Endothelial cell of umbilical vein (primary cell): ENCODE measurements around the gene MT1F. TPM values are rescaled to one million over a fixed set of nuclear protein-coding genes. Genes with fewer than 3 reads are reported as not detected.

ENCODE experiments used
- BruUV-seq: library from RNA; stranded (reverse); fragments of 400-500 nt; replicated peaks from 2 replicates; lab custom pipeline; 2021; lab: Mats Ljungman, UMichigan
- CTCF ChIA-PET: fragments of 300-600, 350-600 bp; sonication (Branson Sonifier 250); formaldehyde crosslinking; loops from one replicate; lab custom pipeline; 2021; ENCODE audit warnings: antibody characterized with exemption, inconsistent platforms; lab: Charles Lee
- POLR2A ChIA-PET: fragments of 300-600, 350-600 bp; sonication (Branson Sonifier 250); formaldehyde crosslinking; loops from one replicate; lab custom pipeline; 2021; ENCODE audit warnings: antibody characterized with exemption, inconsistent platforms; lab: Charles Lee
- DNase-seq: peaks from one replicate; pipeline ENCODE4 v3.0.0-alpha.2; 2011; ENCODE audit warnings: low read depth, low spot score
- FAIRE-seq: peaks from 2 replicates; lab custom pipeline; 2011; peaks lifted over from hg19 to GRCh38; lab: Jason Lieb, UNC
- H2AFZ ChIP-seq: 2 replicates; pipeline ENCODE4 v1.6.0; 2012; ENCODE audit warnings: low read depth, low read length, control low read depth, inconsistent platforms
- H3K27ac ChIP-seq: 2 replicates; pipeline ENCODE4 v1.5.1; 2011; ENCODE audit warnings: low read depth, mild to moderate bottlenecking, control low read depth, low read length, moderate library complexity; ENCODE audit not compliant: insufficient read depth
- H3K27me3 ChIP-seq, 2 experiments: 2 replicates each; pipeline versions ENCODE4 v1.6.0 to v1.6.1; 2011; ENCODE audit warnings: low read length in 2 of 2, mixed read lengths in 1 of 2; ENCODE audit not compliant: control insufficient read depth in 2 of 2, insufficient read depth in 2 of 2
- H3K36me3 ChIP-seq, 2 experiments: 2 replicates in 1 of 2; 3 replicates in 1 of 2; pipeline ENCODE4 v1.5.1; 2011; ENCODE audit warnings: low read length in 2 of 2, mild to moderate bottlenecking in 1 of 2, moderate library complexity in 1 of 2; ENCODE audit not compliant: control insufficient read depth in 2 of 2, insufficient read depth in 2 of 2; ENCODE audit errors: extremely low read depth in 1 of 2
- H3K4me1 ChIP-seq: 3 replicates; pipeline ENCODE4 v1.5.1; 2011; ENCODE audit warnings: mild to moderate bottlenecking, low read length; ENCODE audit not compliant: control insufficient read depth, insufficient read depth; ENCODE audit errors: extremely low read depth
- H3K4me2 ChIP-seq: 2 replicates; pipeline ENCODE4 v1.6.1; 2011; ENCODE audit warnings: low read length, control low read depth, mixed read lengths; ENCODE audit not compliant: insufficient read depth
- H3K4me3 ChIP-seq, 3 experiments: fragments of 200-600 bp in 1 of 3; sonication (generic), shearing (Covaris generic) in 1 of 3; replicated peaks in 1 of 3; 2 replicates each; pipeline ENCODE4 v1.5.1; 2011 to 2016; ENCODE audit warnings: control low read depth in 3 of 3, low read length in 3 of 3, mild to moderate bottlenecking in 2 of 3, inconsistent platforms in 1 of 3, low read depth in 1 of 3, moderate library complexity in 1 of 3; ENCODE audit not compliant: insufficient read depth in 1 of 3
- H3K79me2 ChIP-seq: 2 replicates; pipeline ENCODE4 v1.6.0; 2012; ENCODE audit warnings: low read length, inconsistent platforms; ENCODE audit not compliant: control insufficient read depth, insufficient read depth
- H3K9ac ChIP-seq: replicated peaks from 2 replicates; pipeline ENCODE3; 2011; ENCODE audit warnings: low read length, control low read depth; ENCODE audit not compliant: insufficient read depth; ENCODE audit errors: extremely low read depth
- H3K9me1 ChIP-seq: replicated peaks from 3 replicates; pipeline ENCODE4 v1.6.0; 2011; ENCODE audit warnings: mild to moderate bottlenecking, low read length; ENCODE audit not compliant: control insufficient read depth, insufficient read depth; ENCODE audit errors: extremely low read depth
- H3K9me3 ChIP-seq: replicated peaks from 2 replicates; pipeline ENCODE4 v1.5.1; 2012; ENCODE audit warnings: low read length, inconsistent platforms; ENCODE audit not compliant: control insufficient read depth, insufficient read depth
- H4K20me1 ChIP-seq: replicated peaks from 2 replicates; pipeline ENCODE3; 2011; ENCODE audit warnings: mild to moderate bottlenecking, low read length; ENCODE audit not compliant: control insufficient read depth, insufficient read depth; ENCODE audit errors: extremely low read depth
- CTCF ChIP-seq, 2 donors: IDR thresholded peaks; 1 replicate in 1 of 2; 2 replicates in 1 of 2; pipeline ENCODE4 v1.5.1; 2011; ENCODE audit warnings: low read length in 2 of 2, mild to moderate bottlenecking in 2 of 2, moderate library complexity in 2 of 2, control low read depth in 1 of 2, inconsistent platforms in 1 of 2, low read depth in 1 of 2; ENCODE audit not compliant: insufficient read depth in 1 of 2; ENCODE audit errors: extremely low read depth in 1 of 2
- EZH2 ChIP-seq: IDR thresholded peaks from 2 replicates; pipeline ENCODE4 v1.6.1; 2012; ENCODE audit warnings: borderline replicate concordance, low read depth, mild to moderate bottlenecking, moderate library complexity, low read length, inconsistent platforms; ENCODE audit not compliant: severe bottlenecking
- FOS ChIP-seq: IDR thresholded peaks from 2 replicates; pipeline ENCODE4 v1.6.1; 2011; ENCODE audit warnings: mild to moderate bottlenecking, low read length, moderate library complexity, borderline replicate concordance; ENCODE audit not compliant: insufficient read depth
- GATA2 ChIP-seq: IDR thresholded peaks from 2 replicates; pipeline ENCODE4 v1.7.0; 2011; ENCODE audit warnings: low read depth, mild to moderate bottlenecking, moderate library complexity, mixed read lengths, low read length; ENCODE audit not compliant: insufficient read length, insufficient read depth
- JUN ChIP-seq: IDR thresholded peaks from 2 replicates; pipeline ENCODE4 v1.6.1; 2011; ENCODE audit warnings: borderline replicate concordance, low read depth; ENCODE audit not compliant: insufficient read length, insufficient read depth
- MYC ChIP-seq: IDR thresholded peaks from one replicate; pipeline ENCODE4 v1.6.1; 2011; ENCODE audit warnings: mild to moderate bottlenecking, low read depth, low read length
- POLR2A ChIP-seq: IDR thresholded peaks from 2 replicates; pipeline ENCODE4 v1.6.1; 2012; ENCODE audit warnings: low read depth, mild to moderate bottlenecking, control low read depth, low read length
- POLR2AphosphoS5 ChIP-seq: IDR thresholded peaks from 2 replicates; pipeline ENCODE4 v1.6.1; 2012; ENCODE audit warnings: low read depth, mild to moderate bottlenecking, control low read depth, low read length, moderate library complexity; ENCODE audit not compliant: insufficient read depth
- dilution Hi-C: fragments of 300-500 bp; cut with MboI; formaldehyde crosslinking; loops from one replicate; pipeline ENCODE4 v1.15.0; 2019; ENCODE audit warnings: low sequenced_read_pairs; ENCODE audit not compliant: extremely low pct_ligation_motif_present
- intact Hi-C: fragments of 100-400 bp; cut with micrococcal nuclease; formaldehyde crosslinking; loops from one replicate; pipeline ENCODE4 v1.10.0; 2022
- polyA plus RNA-seq, 4 experiments: library from polyadenylated mRNA; depleted of rRNA in 3 of 4; stranded (reverse) in 3 of 4; unstranded in 1 of 4; fragments of >200 nt; gene quantifications; 2 replicates each; pipeline versions ENCODE4 v1.2.1 to v1.2.3, GENCODE V29; 2011 to 2012; ENCODE audit warnings: missing spikeins in 1 of 4
- total RNA-seq: library from RNA; stranded (reverse); gene quantifications from 2 replicates; pipeline ENCODE4 v1.2.3, GENCODE V29; 2021
- TF ChIP-seq, protein P1 (sequence below): IDR thresholded peaks from 2 replicates; pipeline ENCODE4 v1.6.1; 2011; ENCODE audit not compliant: insufficient read depth, insufficient read length

The MT1F gene
- total and polyA plus RNA-seq, 2 donors (not counting 3 experiments of a cell fraction or from before 2014, with no cell fraction given): 2.2 to 2.6 TPM

DNA sequence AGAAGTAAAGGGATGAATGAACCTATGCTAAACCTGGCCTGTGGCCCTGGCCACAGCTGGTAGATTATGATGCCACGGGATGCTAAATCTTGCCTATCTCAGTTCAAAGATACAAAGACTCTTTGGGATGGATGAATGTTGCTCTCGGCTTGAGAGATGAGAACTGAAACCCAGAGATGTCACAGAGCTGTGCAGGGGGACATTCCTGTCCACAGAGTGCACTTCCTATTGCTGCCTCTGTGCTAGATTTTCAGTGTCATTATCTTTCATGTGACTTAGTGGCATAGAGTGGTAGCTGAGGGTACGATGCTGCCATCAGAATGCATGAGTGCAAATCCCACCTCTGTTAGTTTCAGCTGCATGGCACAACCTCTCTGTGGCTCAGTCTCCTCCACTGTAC lies 27.6 kb upstream of the MT1F start:
- BruUV-seq: no TSS peak
- no peaks in the 10 kb centered on the region for H3K9me3 ChIP-seq
- CTCF ChIA-PET: interaction anchor here (1.0 to 2.5 kb wide), 5 partner anchors 13 to 72 kb away, joined by 3 to 14 read pairs (median 5); no protein-coding TSS in a partner anchor
- H3K4me2 ChIP-seq: no peak overlapping the region
- H3K36me3 ChIP-seq: no peaks in the 10 kb centered on the region
- FAIRE-seq: no peak
- no peak overlapping the region for H3K9ac ChIP-seq
- intact Hi-C loops: no loop called here
- H3K4me3 ChIP-seq: no peak overlapping the region
- H4K20me1 ChIP-seq: no peaks in the 10 kb centered on the region
- POLR2A ChIA-PET: no interaction called here
- dilution Hi-C loops: no loop called here
- peaks cover 20% of the 10 kb centered on the region for H3K4me1 ChIP-seq
- DNase-seq: no peak
- no peak overlapping the region for H2AFZ ChIP-seq
- no peaks in the 10 kb centered on the region for H3K9me1 ChIP-seq
- H3K27me3 ChIP-seq: peaks cover 10 to 12% of the 10 kb centered on the region in 2 experiments
- H3K27ac ChIP-seq: no peak overlapping the region
- TF ChIP-seq POLR2A (no peak), JUN (no peak), EZH2 (no peak), MYC (no peak), CTCF (IDR thresholded peaks at IDR 0.05; ENCODE audit: extremely low read depth in 1 of 2, insufficient read depth in 1 of 2, low read depth in 1 of 2, low read length in 2 of 2) (no peak), GATA2 (no peak), POLR2AphosphoS5 (no peak), FOS (no peak)
- TF ChIP-seq, protein P1, sequence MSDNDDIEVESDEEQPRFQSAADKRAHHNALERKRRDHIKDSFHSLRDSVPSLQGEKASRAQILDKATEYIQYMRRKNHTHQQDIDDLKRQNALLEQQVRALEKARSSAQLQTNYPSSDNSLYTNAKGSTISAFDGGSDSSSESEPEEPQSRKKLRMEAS: no peak
- peaks cover 9% of the 10 kb centered on the region for H3K79me2 ChIP-seq
